NT2/D1 (cell line): ENCODE data around the gene TM9SF4.

ENCODE experiments used
- DNase-seq: peaks from one replicate; pipeline ENCODE4 v3.0.0-alpha.2; 2011; ENCODE audit warnings: low read depth, low spot score
- H3K27me3 ChIP-seq: 2 replicates; pipeline ENCODE4 v1.6.0; 2011; ENCODE audit warnings: mild to moderate bottlenecking; ENCODE audit not compliant: insufficient read length, insufficient read depth
- H3K36me3 ChIP-seq: 2 replicates; pipeline ENCODE4 v1.6.1; 2011; ENCODE audit warnings: mild to moderate bottlenecking, low read length, mixed read lengths; ENCODE audit not compliant: insufficient read depth, insufficient read length
- H3K4me1 ChIP-seq: 2 replicates; pipeline ENCODE4 v1.5.1; 2011; ENCODE audit not compliant: insufficient read depth, insufficient read length
- H3K4me3 ChIP-seq: 2 replicates; pipeline ENCODE4 v1.5.1; 2011; ENCODE audit warnings: low read depth; ENCODE audit not compliant: insufficient read length
- H3K9ac ChIP-seq: 2 replicates; pipeline ENCODE4 v1.6.0; 2011; ENCODE audit warnings: low read depth; ENCODE audit not compliant: insufficient read length
- H3K9me3 ChIP-seq: 2 replicates; pipeline ENCODE4 v1.5.1; 2011; ENCODE audit warnings: mild to moderate bottlenecking, low read length; ENCODE audit not compliant: insufficient read depth
- SUZ12 ChIP-seq: IDR thresholded peaks from 2 replicates; pipeline ENCODE4 v1.6.1; 2011; ENCODE audit not compliant: insufficient read length, insufficient read depth; ENCODE audit errors: extremely low read depth
- YY1 ChIP-seq: IDR thresholded peaks from 2 replicates; pipeline ENCODE4 v1.6.1; 2011; ENCODE audit not compliant: insufficient read length, insufficient read depth
- ZNF274 ChIP-seq: IDR thresholded peaks from 2 replicates; pipeline ENCODE4 v1.6.1; 2011; ENCODE audit warnings: mild to moderate bottlenecking, low read depth, low read length

Gene TM9SF4, protein sequence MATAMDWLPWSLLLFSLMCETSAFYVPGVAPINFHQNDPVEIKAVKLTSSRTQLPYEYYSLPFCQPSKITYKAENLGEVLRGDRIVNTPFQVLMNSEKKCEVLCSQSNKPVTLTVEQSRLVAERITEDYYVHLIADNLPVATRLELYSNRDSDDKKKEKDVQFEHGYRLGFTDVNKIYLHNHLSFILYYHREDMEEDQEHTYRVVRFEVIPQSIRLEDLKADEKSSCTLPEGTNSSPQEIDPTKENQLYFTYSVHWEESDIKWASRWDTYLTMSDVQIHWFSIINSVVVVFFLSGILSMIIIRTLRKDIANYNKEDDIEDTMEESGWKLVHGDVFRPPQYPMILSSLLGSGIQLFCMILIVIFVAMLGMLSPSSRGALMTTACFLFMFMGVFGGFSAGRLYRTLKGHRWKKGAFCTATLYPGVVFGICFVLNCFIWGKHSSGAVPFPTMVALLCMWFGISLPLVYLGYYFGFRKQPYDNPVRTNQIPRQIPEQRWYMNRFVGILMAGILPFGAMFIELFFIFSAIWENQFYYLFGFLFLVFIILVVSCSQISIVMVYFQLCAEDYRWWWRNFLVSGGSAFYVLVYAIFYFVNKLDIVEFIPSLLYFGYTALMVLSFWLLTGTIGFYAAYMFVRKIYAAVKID

DNA sequence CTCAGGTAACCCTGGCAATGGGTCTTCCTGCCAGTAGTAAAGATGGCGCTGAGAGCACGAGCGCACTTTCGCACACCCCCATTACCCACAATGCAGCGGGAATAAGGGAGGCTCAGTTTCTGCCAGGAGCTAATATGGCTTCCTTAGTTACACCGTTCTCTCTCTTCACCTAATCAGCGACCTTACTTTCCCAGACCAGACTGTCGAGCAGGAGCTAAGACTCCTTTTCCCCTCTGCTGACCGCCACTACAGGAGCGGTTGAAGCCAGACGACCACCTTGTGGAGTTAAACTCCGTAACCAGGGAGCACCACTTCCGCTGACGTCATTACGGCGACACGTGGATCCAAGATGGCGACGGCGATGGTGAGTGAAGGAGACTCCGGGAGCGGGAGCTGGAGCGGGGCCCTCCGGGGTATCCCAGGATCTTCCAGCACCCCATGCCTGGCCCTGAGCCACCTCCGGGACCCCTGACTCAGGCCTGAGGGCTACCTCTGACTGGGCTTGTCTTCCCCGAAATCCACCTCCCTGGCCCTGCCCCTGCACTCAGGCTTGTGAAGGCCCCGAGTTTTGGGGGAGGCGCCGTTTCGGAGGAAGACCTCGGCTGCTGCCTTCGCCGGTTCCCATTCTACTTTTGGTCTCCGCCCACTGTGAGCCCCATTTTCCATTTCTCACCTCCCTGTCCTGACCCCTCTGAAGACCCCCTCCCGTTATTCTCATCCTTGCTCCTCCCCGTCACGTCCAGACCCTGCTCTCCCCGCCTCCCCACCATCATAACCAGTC is at the start of gene TM9SF4:
TSS of gene TM9SF4 (plus strand) at position 323 of the 781 bp plus-strand sequence. CDS start at position 350, 27 bp downstream.
- H3K9ac ChIP-seq: peak within 1 kb of the TSS; percentile 96
- no peaks in the 10 kb centered on the region; the same call in 1 of the 2 replicates for H3K9me3 ChIP-seq
- no peaks in the 10 kb centered on the region for H3K27me3 ChIP-seq
- DNase-seq: peak; percentile 87
- TF ChIP-seq YY1: peak; percentile 98
- no peak for TF ChIP-seq SUZ12
- H3K4me3 ChIP-seq: peak within 1 kb of the TSS; percentile 97
- H3K4me1 ChIP-seq: no peaks in the 10 kb centered on the region
- H3K36me3 ChIP-seq: peaks cover 21% of the 10 kb centered on the region

DNA sequence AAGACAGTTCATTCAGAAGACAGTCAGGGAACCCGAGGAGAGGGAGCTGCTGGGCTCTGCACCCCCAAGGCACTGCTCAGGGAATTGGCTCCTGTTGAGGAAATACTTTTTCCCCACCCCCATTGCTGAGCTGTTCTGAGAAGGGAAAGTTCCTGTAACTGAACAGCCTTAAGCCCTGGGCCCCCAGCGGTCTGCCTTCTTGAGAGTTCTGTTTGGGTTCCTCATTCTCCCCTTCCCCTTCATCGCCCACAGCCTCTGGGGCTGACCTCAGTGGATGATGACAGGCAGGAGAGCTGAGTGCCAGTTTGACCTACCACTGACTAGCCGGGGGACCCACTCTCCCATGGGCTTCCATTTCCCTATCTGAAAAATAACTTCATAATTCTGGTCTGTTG is 46.7 kb upstream of the TM9SF4 start:
- no peaks in the 10 kb centered on the region for H3K36me3 ChIP-seq
- H3K4me3 ChIP-seq: no peak overlapping the region
- no peaks in the 10 kb centered on the region for H3K9me3 ChIP-seq
- TF ChIP-seq SUZ12 (no peak), ZNF274 (no peak), YY1 (no peak)
- no peaks in the 10 kb centered on the region for H3K27me3 ChIP-seq
- H3K4me1 ChIP-seq: peaks cover 7% of the 10 kb centered on the region
- no peak for DNase-seq
- no peak overlapping the region for H3K9ac ChIP-seq

DNA sequence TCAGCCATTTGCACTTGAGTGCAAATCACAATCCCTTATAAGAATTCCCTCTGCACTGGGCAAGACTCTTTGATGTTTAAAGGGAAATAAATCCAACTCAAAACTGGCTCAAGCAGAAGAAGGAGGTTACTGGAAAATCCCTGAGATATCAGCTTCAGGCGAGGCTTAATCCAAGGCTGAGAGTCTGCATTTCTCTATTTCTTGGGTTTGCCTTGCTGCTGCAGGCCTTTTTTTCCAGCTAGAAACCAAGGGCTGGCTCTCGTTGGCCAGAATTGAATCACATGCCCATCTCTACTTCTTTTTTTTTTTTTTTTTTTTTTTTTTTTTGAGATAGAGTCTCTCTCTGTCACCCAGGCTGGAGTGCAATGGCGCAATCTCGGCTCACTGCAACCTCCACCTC is 45.8 kb upstream of the TM9SF4 start:
- H3K36me3 ChIP-seq: no peaks in the 10 kb centered on the region
- no peak overlapping the region for H3K4me3 ChIP-seq
- H3K4me1 ChIP-seq: peaks cover 7% of the 10 kb centered on the region
- no peak overlapping the region for H3K9ac ChIP-seq
- H3K9me3 ChIP-seq: no peaks in the 10 kb centered on the region
- TF ChIP-seq SUZ12 (no peak), ZNF274 (no peak), YY1 (no peak)
- no peaks in the 10 kb centered on the region for H3K27me3 ChIP-seq
- DNase-seq: no peak

DNA sequence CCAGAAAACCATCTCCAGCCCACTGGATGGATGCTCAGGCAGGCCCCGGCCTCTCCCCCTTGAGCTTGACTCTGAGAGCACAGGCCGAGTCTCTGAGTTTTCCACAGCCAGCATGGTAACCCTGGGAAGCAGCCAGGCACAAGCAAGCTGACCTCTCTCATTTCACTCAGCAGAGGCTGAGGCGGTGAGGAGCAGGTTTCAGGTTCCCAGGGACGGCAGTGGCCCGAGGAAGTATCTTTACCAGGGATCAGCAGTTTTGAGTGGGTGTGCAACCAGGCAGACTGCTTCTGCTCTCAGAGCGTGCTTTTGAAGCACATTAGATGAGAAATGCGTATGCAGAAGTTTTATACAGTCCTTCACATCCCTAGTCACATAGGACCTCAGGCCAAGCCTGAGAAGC is 44.8 kb upstream of the TM9SF4 start:
- peaks cover 7% of the 10 kb centered on the region for H3K4me1 ChIP-seq
- H3K4me3 ChIP-seq: no peak overlapping the region
- DNase-seq: no peak
- no peaks in the 10 kb centered on the region for H3K36me3 ChIP-seq
- TF ChIP-seq ZNF274 (no peak), YY1 (no peak), SUZ12 (no peak)
- no peaks in the 10 kb centered on the region for H3K9me3 ChIP-seq
- no peaks in the 10 kb centered on the region for H3K27me3 ChIP-seq
- H3K9ac ChIP-seq: no peak overlapping the region

DNA sequence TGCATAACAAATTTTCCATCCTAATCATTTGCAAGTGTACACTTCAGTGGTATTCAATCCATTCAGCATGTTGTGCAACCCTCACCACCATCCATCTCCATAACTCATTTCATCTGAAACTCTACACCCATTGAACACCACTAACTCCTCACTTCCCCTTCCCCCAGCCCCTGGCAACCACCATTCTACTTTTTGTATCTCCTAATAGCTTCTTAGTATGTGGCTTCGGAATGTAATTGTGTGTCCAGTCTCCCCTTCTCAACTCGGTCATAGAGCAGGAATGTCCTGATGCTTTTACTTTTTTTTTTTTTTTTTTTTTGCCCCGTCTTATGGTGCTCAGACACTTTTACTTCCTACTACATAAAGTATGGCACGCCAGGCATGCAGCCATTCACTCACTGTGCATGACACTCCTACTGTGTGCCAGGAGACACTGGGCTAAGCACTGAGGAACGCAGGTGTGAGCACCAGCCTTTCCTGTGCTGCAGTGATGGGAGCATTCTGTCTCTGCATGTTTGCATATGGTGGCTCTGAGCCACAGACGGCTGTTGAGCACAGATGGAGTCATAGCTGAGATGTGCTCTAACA is 42.2 kb upstream of the TM9SF4 start:
- Histone ChIP-seq H3K4me3 (no peak overlapping the region), H3K9me3 (no peaks in the 10 kb centered on the region), H3K36me3 (no peaks in the 10 kb centered on the region), H3K9ac (no peak overlapping the region), H3K27me3 (no peaks in the 10 kb centered on the region), H3K4me1 (peaks cover 6% of the 10 kb centered on the region)
- no peak for TF ChIP-seq YY1
- no peak for TF ChIP-seq ZNF274
- TF ChIP-seq SUZ12: no peak
- DNase-seq: no peak

DNA sequence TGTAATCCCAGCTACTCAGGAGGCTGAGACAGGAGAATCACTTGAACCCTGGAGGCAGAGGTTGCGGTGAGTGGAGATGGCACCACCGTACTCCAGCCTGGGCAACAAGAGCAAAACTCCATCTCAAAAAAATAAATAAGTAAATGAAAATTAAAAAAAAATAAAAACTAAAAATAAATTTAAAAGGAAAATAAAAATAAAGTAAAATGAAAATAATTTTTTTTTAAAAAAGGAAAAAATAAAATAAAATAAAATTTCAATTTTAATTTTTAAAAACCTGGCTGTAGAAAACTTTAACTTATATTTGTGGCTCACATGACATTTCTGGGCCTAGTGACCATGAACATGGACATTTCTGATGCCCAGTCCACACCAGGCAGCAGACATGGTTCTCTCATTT is 41.3 kb upstream of the TM9SF4 start:
- H3K4me1 ChIP-seq: peaks cover 2% of the 10 kb centered on the region
- no peak for DNase-seq
- H3K36me3 ChIP-seq: no peaks in the 10 kb centered on the region
- TF ChIP-seq YY1 (no peak), ZNF274 (no peak), SUZ12 (no peak)
- H3K4me3 ChIP-seq: no peak overlapping the region
- H3K9ac ChIP-seq: no peak overlapping the region
- H3K9me3 ChIP-seq: no peaks in the 10 kb centered on the region
- H3K27me3 ChIP-seq: no peaks in the 10 kb centered on the region

DNA sequence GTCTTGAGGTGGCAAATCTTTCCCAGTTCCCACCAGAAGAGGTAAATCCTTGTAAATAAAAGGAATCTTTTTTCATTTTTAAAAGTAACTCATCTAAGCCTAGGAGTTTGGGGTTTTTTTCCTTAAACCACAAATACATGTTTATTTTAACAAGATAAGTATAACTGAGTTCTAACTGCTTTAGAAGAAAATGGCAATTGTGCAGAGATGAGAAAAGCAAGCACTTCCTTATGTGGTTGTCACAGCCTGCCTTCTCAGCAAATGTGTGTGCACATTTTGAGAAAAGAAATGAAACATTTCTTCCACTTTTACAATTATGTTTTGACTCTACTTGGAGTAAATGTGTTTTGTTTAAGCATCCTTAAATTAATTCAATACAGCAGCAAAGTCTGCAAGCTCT is 39.8 kb upstream of the TM9SF4 start:
- peaks cover 2% of the 10 kb centered on the region for H3K4me1 ChIP-seq
- TF ChIP-seq YY1: no peak
- no peak for TF ChIP-seq SUZ12
- no peak for TF ChIP-seq ZNF274
- no peaks in the 10 kb centered on the region for H3K27me3 ChIP-seq
- no peak overlapping the region for H3K9ac ChIP-seq
- no peak overlapping the region for H3K4me3 ChIP-seq
- no peak for DNase-seq
- no peaks in the 10 kb centered on the region for H3K9me3 ChIP-seq
- H3K36me3 ChIP-seq: no peaks in the 10 kb centered on the region
